ENCODE measurements around the gene ERICH6B.

The ERICH6B gene

GRCh38 chr13:45598597-45598996 is 16.9 kb downstream of the ERICH6B start:
- DNase-seq: no peak

DNA sequence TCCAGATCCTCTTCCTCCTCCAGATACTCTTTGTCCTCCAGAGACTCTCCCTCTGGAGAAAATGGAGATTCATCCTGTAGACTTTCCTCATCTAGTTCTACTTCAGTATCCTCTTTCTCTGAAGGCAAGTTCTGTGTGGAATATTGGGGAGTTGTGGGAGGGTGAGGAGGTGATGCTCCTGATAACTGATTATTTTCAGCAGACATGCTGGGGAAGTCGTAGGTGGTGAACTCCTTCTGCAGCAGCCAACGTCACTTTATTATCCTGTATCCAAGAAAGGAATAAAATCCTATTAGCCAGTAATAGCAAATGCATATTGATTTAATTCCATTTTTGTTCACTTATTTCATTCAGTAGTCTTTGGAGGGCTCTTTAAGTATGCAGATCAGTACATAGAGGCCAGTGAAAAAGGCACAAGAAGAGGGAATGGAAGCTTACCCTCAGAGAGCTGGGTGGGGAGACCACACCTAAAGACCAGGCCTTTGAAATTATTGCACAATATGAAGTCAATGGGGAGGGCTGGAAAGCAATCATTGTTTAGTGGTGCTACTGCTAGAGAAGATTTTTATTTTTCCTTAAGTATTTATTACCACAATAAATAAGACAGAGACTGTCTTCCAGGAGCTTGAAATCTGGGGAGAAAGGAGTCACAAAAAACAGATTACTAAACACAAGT is 18.6 kb downstream of the ERICH6B start:
- DNase-seq: no peak

DNA sequence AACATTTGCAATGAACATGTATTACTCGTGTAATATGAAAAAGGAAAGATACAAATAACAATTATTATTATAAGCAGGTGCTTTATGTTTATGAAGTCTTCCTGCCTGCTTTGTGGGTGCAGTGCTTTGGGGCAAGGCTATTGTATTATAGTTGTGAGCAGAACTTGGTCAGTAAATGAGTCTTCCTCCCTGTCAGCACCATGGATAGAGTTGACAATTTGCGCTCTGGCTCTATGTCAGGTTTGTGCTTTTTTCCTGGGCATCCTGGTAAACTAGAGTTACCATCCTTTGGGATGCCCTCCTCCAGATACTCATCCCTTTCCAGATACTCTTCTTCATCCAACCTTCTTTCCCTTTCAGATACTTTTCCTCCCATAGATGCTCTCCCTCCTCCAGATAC is 19.6 kb downstream of the ERICH6B start:
- DNase-seq: no peak

DNA sequence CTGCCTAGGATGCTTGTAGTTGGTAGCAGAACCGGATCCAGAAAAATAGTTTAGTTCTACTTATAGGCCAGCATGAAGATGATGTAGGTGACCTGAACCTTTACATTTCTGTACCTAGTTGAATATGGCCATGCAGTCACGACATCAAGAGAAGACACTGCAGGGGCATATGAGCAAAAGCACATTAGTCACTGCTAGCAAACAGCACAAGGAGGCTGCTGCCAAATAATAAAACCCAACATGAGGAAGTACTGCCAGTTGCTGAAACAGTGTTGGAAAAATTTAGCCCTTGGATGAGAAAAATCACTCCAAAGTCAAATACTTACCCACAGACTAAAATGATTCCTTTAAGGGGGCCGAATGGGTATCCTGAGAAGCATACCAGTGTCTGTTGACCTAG is 20.8 kb downstream of the ERICH6B start:
- DNase-seq: no peak

DNA sequence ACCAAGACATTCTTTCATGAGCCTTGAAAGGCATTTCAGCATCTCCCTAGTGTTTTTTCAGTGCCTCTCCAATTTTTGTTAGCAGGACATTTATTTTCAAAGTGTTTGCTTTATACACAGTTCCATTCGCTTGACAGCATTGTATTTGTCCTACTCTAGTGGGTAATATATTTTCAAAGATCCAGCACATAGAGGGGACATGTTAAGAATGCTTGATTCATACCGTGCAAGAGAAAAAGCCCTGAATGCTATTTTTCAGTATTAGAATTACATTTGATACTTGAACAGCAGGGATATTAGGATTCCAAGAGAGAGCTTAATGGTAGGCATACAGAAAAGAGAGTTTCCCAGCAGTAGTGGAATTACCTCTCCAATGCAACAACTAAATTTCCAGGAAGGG is 21.3 kb downstream of the ERICH6B start:
- DNase-seq: no peak

DNA sequence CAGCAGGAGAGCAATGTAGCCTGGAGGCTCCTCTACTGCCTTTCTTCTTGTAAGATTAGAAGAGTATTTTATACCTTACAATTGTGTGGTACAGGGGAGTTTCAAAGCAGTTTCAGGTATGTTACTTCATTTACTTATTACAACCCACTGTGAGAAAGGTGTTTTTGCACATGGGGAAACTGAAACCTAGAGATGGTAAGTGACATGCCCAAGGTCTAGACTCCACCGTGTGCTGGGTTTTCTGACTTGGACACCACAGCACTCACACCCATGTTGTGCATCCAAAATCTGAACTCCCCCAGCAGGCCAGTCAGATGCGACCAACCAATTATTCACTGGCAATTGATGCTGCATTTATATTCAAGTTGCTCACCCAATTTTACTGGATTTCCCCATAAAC is 22.8 kb downstream of the ERICH6B start:
- DNase-seq: no peak

- no peak for DNase-seq
Observed at GRCh38 chr13:45590066-45590465, 25.5 kb downstream of the ERICH6B start.

DNA sequence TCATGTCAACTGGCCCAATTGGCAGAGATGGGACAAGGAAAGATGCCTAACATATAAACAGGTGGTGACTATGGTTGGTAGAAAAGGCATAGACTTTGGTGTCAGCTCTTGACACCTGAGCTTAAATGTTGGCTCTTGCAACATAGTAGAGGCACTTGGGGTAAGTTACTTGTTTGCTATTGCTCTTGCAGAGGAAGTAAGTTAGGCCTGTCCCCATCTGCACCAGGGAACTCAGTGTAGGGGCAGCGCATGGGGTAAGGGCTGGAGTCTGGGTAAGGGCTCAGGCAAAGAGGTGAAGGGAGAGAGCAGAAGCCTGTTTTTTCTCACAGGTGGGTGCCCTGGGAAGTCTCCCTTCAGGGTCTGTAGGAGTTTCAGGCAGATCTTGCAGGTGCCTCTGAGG is 27.6 kb downstream of the ERICH6B start:
- DNase-seq: no peak

DNA sequence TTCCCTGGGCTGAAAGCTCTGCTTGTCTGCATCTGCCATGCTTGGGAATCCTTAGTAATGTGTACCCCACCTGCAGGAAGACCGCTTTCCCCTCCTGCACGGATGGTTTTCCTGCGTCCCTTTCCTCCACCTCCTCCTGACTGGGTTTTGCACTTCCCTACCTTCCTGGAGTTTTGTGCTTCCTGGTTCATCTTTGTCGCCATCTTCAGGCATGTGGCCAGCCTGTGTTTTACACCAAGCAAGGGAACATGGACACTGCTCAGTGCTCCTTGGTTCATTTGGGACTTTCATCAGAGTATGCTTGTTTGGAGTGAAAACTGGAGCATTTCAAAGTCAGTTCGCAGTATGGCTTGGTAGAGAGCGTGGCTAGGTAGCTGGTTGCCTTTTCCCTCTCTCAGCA is 30.7 kb downstream of the ERICH6B start:
- DNase-seq: no peak

DNA sequence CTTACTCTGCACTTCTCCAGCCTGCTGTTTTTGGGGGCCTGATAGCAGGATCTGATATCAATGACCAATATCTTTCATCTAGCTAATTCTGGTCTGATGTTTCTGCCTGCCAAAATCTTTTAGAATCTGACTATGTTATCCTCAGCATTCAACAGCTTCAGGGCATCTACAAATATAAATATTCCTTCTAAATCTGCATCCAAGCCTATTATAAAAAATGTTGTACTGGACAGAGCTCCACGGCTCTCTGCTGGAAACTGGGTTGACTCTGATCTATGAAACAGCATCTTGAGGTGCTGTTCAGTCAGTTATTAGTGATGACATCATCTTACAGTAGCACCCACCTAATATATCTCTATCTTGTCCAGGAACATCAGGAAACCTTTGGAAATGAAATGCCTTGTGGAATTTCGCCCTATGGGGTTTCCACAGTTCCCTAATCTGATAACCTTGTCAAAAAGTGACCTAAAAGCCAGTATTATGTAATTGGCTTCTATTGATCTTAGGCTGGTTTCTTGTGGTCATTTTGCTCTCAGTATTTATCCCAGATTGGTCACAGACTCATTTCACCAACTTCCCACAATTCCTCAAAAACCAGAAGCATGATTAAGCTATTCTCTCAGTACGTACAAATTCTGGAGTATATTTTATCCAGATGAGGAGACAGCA is 33.0 kb downstream of the ERICH6B start:
- no peak for DNase-seq

GRCh38 chr13:45576466-45576865 is 39.1 kb downstream of the ERICH6B start:
- DNase-seq: no peak

- DNase-seq: no peak
Observed at GRCh38 chr13:45575830-45576180, 39.7 kb downstream of the ERICH6B start.

DNA sequence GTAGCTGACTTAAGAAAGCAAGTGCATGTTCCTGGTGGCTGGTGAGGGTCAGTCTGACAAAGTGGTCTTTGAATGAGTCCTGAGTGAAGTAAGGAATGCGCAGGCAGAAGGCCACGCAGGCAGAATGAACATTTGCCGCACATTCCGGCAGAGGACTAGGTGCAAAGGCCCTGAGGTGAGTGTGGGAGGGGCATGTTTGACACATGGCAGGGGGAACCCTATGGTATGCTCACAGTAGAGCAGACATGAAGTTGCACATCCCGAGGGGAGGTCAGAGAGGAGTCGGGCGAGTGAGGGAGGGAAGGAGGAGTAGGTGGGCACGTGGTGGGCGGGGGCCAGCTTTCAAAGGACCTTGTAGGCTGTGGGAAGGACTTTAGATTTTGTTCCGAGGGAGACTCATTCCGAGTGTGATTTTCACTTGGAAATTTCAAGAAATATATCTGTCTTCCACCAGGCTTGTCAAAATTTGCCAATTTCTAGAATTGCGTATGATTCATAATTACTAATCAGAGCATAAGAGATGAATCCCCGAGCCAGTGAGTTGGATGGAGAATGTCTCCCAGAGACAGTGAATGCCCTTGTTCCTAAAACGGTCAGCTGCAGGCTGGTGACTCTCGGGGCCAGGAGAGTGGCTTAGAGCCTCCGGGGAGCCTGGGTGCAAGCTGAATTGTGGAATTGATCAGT is 40.3 kb downstream of the ERICH6B start:
- no peak for DNase-seq

GRCh38 chr13:45565331-45565730 is 50.2 kb downstream of the ERICH6B start:
- DNase-seq: no peak

DNA sequence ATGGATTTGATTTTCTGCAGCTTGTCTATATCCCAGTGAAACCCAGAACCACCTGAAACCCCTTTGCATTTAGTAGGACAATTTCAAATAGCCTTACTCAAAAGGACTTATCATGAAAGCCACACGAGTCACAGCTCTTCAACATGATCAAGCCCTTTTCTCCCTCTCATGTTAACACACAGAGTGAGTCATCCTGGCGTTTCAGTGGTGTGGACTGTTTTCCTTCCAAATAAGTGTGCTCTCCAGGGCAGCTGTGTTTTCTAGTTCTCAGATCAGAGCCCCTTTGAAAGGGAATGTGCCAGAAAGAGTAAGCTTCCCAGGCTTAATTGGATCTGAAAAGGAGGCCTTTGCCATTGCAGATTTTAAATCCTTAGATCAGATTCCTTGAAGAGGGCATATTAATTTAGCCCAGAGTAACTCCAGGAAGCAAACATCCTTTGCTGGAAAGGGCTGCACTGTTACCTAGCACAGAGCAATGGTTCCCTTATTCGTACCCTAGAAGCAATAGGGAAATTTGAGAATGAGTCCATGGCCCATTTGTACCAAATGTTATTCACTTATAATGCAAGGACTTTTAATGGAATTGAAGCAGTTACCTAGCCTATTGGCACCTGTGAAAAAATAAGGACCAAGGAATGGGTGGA is 51.3 kb downstream of the ERICH6B start:
- DNase-seq: no peak

DNA sequence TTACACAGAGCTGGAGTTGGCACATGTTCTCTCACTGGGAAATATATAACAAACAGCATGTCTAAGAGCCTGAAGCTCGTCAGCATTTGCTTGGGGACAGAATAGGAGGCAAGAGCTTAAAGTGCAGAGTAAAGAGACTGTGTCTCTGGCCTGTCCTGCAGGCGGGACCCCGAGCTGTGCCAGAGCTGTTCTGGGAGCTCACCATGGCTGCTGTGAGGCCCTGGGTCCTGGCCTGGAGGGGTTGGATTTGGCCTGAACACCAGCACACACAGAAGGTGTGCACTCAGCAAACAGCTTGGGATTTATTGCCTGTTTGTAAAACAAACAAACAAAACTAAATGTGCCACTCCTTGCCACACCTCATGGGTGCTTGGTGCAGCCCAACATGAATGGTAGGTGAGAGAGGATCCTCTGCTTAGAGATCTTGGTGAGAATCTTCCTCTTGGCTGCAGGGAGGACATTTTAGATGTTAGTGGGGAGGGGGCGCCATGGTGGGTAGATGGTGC is 60.9 kb downstream of the ERICH6B start:
- DNase-seq: no peak

- DNase-seq: no peak
Observed at GRCh38 chr13:45548281-45548680, 67.3 kb downstream of the ERICH6B start.

DNA sequence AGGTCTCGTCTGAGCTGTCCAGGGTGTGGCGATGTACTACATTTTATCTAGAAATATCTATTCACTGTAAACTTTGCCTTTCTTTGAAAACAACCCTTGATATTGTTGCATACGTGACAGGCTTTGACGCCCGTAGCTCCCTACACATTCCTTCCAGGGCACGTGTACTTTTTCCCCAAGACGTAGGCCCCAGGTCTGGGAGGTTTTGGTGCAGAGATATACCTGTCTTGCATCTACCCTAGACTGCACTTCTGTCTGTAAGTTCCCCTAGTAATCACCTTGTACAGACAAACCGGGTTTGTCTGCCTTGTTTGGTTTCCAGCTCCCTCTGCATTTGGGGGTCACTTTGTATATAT is 69.2 kb downstream of the ERICH6B start:
- no peak for DNase-seq

GRCh38 chr13:45545686-45546409 is 69.7 kb downstream of the ERICH6B start:
- DNase-seq: no peak

DNA sequence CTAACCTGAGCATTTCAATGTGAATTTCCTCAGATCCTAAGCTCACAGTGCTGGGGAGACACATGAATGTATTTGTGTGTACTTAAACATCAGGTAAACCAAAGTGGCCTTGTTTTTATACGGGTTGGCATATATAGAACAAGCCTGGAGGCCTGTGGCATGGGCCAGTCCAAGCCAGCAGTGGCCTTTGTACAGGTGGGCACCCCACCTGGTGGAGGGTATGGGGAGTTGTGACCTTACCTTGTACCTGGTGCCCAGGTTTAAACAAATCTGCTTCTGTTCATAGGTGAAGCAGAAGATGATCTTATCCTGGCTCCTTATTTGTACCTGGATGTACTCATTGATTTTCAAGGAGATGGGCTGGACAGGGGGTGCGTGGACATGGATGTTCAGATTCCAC is 71.0 kb downstream of the ERICH6B start:
- no peak for DNase-seq

- no peak for DNase-seq
Observed at GRCh38 chr13:45542878-45543277, 72.7 kb downstream of the ERICH6B start.

- no peak for DNase-seq
Observed at GRCh38 chr13:45542391-45542790, 73.1 kb downstream of the ERICH6B start.

DNA sequence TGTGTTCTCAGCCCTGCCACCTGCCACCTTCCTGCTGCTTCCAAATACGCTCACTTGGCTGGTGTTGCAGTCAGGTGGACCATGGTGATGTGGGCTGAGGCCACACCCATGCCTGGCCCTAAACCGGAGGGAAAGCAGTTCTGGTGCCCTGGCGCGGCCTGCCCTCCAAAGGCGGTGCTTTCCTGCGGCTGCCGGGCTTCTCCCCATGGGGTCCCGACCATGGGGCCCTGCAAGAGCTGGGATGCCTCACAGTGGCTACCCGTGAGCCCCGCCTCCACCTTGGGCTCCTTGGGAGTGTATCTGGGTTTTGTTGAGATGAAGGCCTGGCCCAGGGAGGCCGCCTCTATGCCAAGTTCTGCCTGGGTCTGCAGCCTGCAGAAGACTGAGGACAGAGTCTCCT is 73.7 kb downstream of the ERICH6B start:
- no peak for DNase-seq
